Astrocyte (in vitro differentiated cells and primary cell): ENCODE measurements around the gene FOLR1. TPM values are rescaled to one million over a fixed set of nuclear protein-coding genes. Genes with fewer than 3 reads are reported as not detected.

Experiments used
- DNase-seq: peaks from one replicate; pipeline ENCODE4 v3.0.0-alpha.2; 2010; ENCODE audit warnings: low read depth
- FAIRE-seq: peaks from 2 replicates; lab custom pipeline; 2011; peaks lifted over from hg19 to GRCh38; lab: Jason Lieb, UNC
- H2AFZ ChIP-seq: 2 replicates; pipeline ENCODE4 v1.6.0; 2012; ENCODE audit warnings: low read depth, low read length, inconsistent platforms
- H3K27ac ChIP-seq: 2 replicates; pipeline ENCODE4 v1.5.1; 2011; ENCODE audit warnings: low read depth, low read length, inconsistent platforms
- H3K27me3 ChIP-seq: 2 replicates; pipeline ENCODE4 v1.6.0; 2011; ENCODE audit warnings: low read length, inconsistent platforms; ENCODE audit not compliant: insufficient read depth
- H3K36me3 ChIP-seq: 2 replicates; pipeline ENCODE4 v1.5.1; 2011; ENCODE audit warnings: low read length, inconsistent platforms; ENCODE audit not compliant: insufficient read depth
- H3K4me1 ChIP-seq: 2 replicates; pipeline ENCODE4 v1.5.1; 2011; ENCODE audit warnings: low read length, inconsistent platforms; ENCODE audit not compliant: insufficient read depth
- H3K4me2 ChIP-seq: 2 replicates; pipeline ENCODE4 v1.6.0; 2012; ENCODE audit warnings: low read length, inconsistent platforms
- H3K4me3 ChIP-seq: 2 replicates; pipeline ENCODE4 v1.5.1; 2011; ENCODE audit warnings: low read depth, mild to moderate bottlenecking, low read length, inconsistent platforms; ENCODE audit not compliant: insufficient read depth
- H3K79me2 ChIP-seq: 2 replicates; pipeline ENCODE4 v1.6.0; 2012; ENCODE audit warnings: mild to moderate bottlenecking, low read length, inconsistent platforms; ENCODE audit not compliant: insufficient read depth
- H3K9ac ChIP-seq: 2 replicates; pipeline ENCODE4 v1.6.0; 2012; ENCODE audit warnings: mild to moderate bottlenecking, low read length, inconsistent platforms
- H3K9me3 ChIP-seq: 2 replicates; pipeline ENCODE4 v1.5.1; 2012; ENCODE audit warnings: low read depth, mild to moderate bottlenecking, low read length, inconsistent platforms; ENCODE audit not compliant: insufficient read depth
- H4K20me1 ChIP-seq: 2 replicates; pipeline ENCODE4 v1.6.0; 2012; ENCODE audit warnings: low read length, inconsistent platforms; ENCODE audit not compliant: insufficient read depth
- H3K27ac Mint-ChIP-seq: one replicate; pipeline ENCODE4 v1.8.0; 2021; ENCODE audit warnings: mild to moderate bottlenecking, mixed read lengths; ENCODE audit not compliant: unreplicated experiment
- H3K27me3 Mint-ChIP-seq: one replicate; pipeline ENCODE4 v1.8.0; 2021; ENCODE audit warnings: low read depth, mixed read lengths; ENCODE audit not compliant: unreplicated experiment
- H3K36me3 Mint-ChIP-seq: one replicate; pipeline ENCODE4 v1.8.0; 2021; ENCODE audit warnings: low read depth, mixed read lengths; ENCODE audit not compliant: unreplicated experiment
- H3K4me1 Mint-ChIP-seq: one replicate; pipeline ENCODE4 v1.8.0; 2021; ENCODE audit warnings: low read depth, mixed read lengths; ENCODE audit not compliant: unreplicated experiment
- H3K4me3 Mint-ChIP-seq: one replicate; pipeline ENCODE4 v1.8.0; 2021; ENCODE audit warnings: mild to moderate bottlenecking, moderate library complexity, mixed read lengths; ENCODE audit not compliant: unreplicated experiment
- H3K9me3 Mint-ChIP-seq: one replicate; pipeline ENCODE4 v1.8.0; 2021; ENCODE audit warnings: mild to moderate bottlenecking, mixed read lengths; ENCODE audit not compliant: unreplicated experiment
- CTCF ChIP-seq: IDR thresholded peaks from 2 replicates; pipeline ENCODE4 v1.5.1; 2011; ENCODE audit warnings: low read depth, mild to moderate bottlenecking, inconsistent platforms, low read length, moderate library complexity; ENCODE audit not compliant: insufficient read depth
- EZH2 ChIP-seq: IDR thresholded peaks from 2 replicates; pipeline ENCODE4 v1.6.1; 2012; ENCODE audit warnings: mild to moderate bottlenecking, low read length, inconsistent platforms; ENCODE audit not compliant: insufficient read depth
- total RNA-seq: library from RNA; stranded (reverse); gene quantifications from 2 replicates; pipeline ENCODE4 v1.2.1, GENCODE V29; 2021

Gene FOLR1
- total RNA-seq, 1 donor from 2014 or later = 3.2 TPM

GRCh38 chr11:72231396-72232259 is 39.7 kb downstream of the FOLR1 start:
- peaks cover 17% of the 10 kb centered on the region for H3K4me1 ChIP-seq
- no peaks in the 10 kb centered on the region for H3K9me3 Mint-ChIP-seq
- H3K36me3 ChIP-seq = peaks cover 51% of the 10 kb centered on the region
- H2AFZ ChIP-seq = no peak overlapping the region
- peaks cover 10% of the 10 kb centered on the region for H3K4me1 Mint-ChIP-seq
- no peak for TF ChIP-seq CTCF
- TF ChIP-seq EZH2 = no peak
- no peaks in the 10 kb centered on the region for H3K9me3 ChIP-seq
- H3K27ac ChIP-seq = no peak overlapping the region
- no peak overlapping the region for H3K4me3 Mint-ChIP-seq
- FAIRE-seq (no peak), DNase-seq (no peak)
- H3K27ac Mint-ChIP-seq = peak overlapping the region; percentile 59
- H3K4me2 ChIP-seq = no peak overlapping the region
- peaks cover 42% of the 10 kb centered on the region for H3K79me2 ChIP-seq
- H3K4me3 ChIP-seq = no peak overlapping the region
- peaks cover 30% of the 10 kb centered on the region for H3K36me3 Mint-ChIP-seq
- H4K20me1 ChIP-seq = peaks cover 99% of the 10 kb centered on the region
- no peaks in the 10 kb centered on the region for H3K27me3 Mint-ChIP-seq
- no peak overlapping the region for H3K9ac ChIP-seq
- no peaks in the 10 kb centered on the region for H3K27me3 ChIP-seq

- Mint-ChIP-seq H3K4me3 (no peak overlapping the region), H3K36me3 (peaks cover 34% of the 10 kb centered on the region), H3K9me3 (no peaks in the 10 kb centered on the region), H3K27ac (no peak overlapping the region), H3K27me3 (no peaks in the 10 kb centered on the region), H3K4me1 (peaks cover 6% of the 10 kb centered on the region)
- Histone ChIP-seq H4K20me1 (peaks cover 99% of the 10 kb centered on the region), H3K36me3 (peaks cover 51% of the 10 kb centered on the region), H3K9ac (no peak overlapping the region), H3K27me3 (no peaks in the 10 kb centered on the region), H3K4me2 (no peak overlapping the region), H3K4me1 (peaks cover 9% of the 10 kb centered on the region), H3K4me3 (no peak overlapping the region), H2AFZ (no peak overlapping the region), H3K27ac (no peak overlapping the region), H3K9me3 (no peaks in the 10 kb centered on the region), H3K79me2 (peaks cover 34% of the 10 kb centered on the region)
- no peak for FAIRE-seq
- DNase-seq = no peak
- TF ChIP-seq CTCF (no peak), EZH2 (no peak)
Measured at GRCh38 chr11:72232260-72233055, 40.5 kb downstream of the FOLR1 start.
